ENCODE data around the gene EMD. TPM values are rescaled to one million over a fixed set of nuclear protein-coding genes. Genes with fewer than 3 reads are reported as not detected.

EMD gene
- total and polyA plus RNA-seq, 10 of the 15 experiments (the other 5 are each of a cell fraction or from before 2014, with no cell fraction given): 0.76 to 100 (median 43.2) TPM

DNA sequence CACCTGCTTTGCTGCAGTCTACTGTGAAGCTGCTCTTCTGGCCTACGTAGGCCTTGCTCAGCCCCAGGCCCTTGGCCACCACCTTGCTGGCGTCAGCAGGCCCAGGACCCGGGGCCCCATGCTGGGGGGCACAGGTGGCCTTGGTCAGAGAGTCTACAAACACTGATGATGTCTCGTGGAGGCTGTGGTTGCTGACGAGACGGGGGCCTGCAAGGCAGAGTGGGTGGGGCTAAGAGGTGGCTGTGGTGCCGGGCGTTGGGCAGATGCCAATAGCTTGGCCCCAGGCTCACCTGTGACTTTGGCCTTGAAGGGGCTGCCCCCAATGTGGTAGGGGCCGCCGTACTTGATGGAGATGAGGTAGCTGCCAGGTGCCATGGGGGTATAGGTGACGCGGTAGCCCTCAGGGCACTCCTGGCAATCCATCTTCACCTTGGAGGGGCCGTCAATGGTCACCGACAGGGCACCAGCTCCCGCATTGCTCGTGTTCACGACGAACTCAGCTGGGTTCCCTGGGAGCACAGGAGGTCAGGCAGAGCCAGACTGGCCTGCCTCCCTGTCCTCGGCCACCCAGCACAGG lies 29.6 kb upstream of the EMD start:
- Histone ChIP-seq H3K4me3 (no peak overlapping the region), H3K27ac (ENCODE audit: control insufficient read depth, insufficient read depth) (no peak overlapping the region), H2AFZ (ENCODE audit: control insufficient read depth, low read depth, low read length) (no peak overlapping the region), H3K36me3 (ENCODE audit: control insufficient read depth in 2 of 2, insufficient read depth in 2 of 2, low read length in 1 of 2) (peaks cover 0 to 36% of the 10 kb centered on the region in 2 experiments; a peak in 2 of 4 replicates), H3K9me3 (replicated peaks; ENCODE audit: control insufficient read depth, insufficient read depth, low read length) (no peaks in the 10 kb centered on the region; the same call in 2 of the 3 replicates), H3K27me3 (replicated peaks in 1 of 2; ENCODE audit: control insufficient read depth in 2 of 2, insufficient read depth in 2 of 2, low read length in 1 of 2) (no peaks in the 10 kb centered on the region), H4K20me1 (ENCODE audit: control insufficient read depth, insufficient read depth) (no peaks in the 10 kb centered on the region), H3K4me1 (ENCODE audit: control insufficient read depth, insufficient read depth, low read length) (no peaks in the 10 kb centered on the region), H3K79me2 (ENCODE audit: control insufficient read depth, insufficient read depth, low read length) (no peaks in the 10 kb centered on the region), H3K9ac (ENCODE audit: control insufficient read depth, insufficient read depth, low read length) (no peak overlapping the region), H3K4me2 (ENCODE audit: control insufficient read depth, insufficient read depth) (no peak overlapping the region)
- WGBS (ENCODE audit: insufficient coverage, insufficient replicate concordance, low lambda C conversion rate, missing lambda C conversion rate): 50% methylated on average over 19 of the region's 19 CpGs
- in situ Hi-C loops (cut with MboI) (no loop called here), intact Hi-C loops (cut with micrococcal nuclease; ENCODE audit: unreplicated experiment) (no loop called here)
- no TSS peak for BruUV-seq (replicated peaks)
- POLR2A ChIA-PET: interaction anchor here (0.5 kb wide), 1 partner anchor 362 kb away, joined by 6 read pairs; no protein-coding TSS in a partner anchor
- SMC1A ChIA-PET (ENCODE audit: uncharacterized antibody, unreplicated experiment): no interaction called here
- RAD21 ChIA-PET (ENCODE audit: unreplicated experiment): no interaction called here
- DNase-seq (ENCODE audit: low read depth, low spot score) (no peak), ATAC-seq (no peak), FAIRE-seq (no peak)
- CTCF ChIA-PET: interaction anchor here (1.3 to 1.8 kb wide), 2 partner anchors 24 to 178 kb away, joined by 3 to 6 read pairs; no protein-coding TSS in a partner anchor
- TF ChIP-seq HDAC2 (IDR thresholded peaks at IDR 0.05) (no peak), SKIL (IDR thresholded peaks at IDR 0.05; ENCODE audit: low read depth, poor library complexity, severe bottlenecking) (no peak), TCF3 (IDR thresholded peaks at IDR 0.05; ENCODE audit: borderline replicate concordance, insufficient read depth, low read depth, low read length) (no peak), CBFB (IDR thresholded peaks at IDR 0.05; ENCODE audit: low read depth) (no peak), POLR2A (IDR thresholded peaks at IDR 0.05; ENCODE audit: low read depth, low read length) (peak; percentile 44; the same call in 1 of the 2 replicates), STAT3 (IDR thresholded peaks at IDR 0.05; ENCODE audit: low read depth, low read length) (no peak)
